Activated CD8-positive, alpha-beta memory T cell treated with anti-CD3 and anti-CD28 coated beads for 24 hours (primary cell): ENCODE measurements around the gene HELQ.

Experiments used
- DNase-seq: peaks from one replicate; pipeline ENCODE4 v3.0.0-alpha.2; 2020

The HELQ gene

DNA sequence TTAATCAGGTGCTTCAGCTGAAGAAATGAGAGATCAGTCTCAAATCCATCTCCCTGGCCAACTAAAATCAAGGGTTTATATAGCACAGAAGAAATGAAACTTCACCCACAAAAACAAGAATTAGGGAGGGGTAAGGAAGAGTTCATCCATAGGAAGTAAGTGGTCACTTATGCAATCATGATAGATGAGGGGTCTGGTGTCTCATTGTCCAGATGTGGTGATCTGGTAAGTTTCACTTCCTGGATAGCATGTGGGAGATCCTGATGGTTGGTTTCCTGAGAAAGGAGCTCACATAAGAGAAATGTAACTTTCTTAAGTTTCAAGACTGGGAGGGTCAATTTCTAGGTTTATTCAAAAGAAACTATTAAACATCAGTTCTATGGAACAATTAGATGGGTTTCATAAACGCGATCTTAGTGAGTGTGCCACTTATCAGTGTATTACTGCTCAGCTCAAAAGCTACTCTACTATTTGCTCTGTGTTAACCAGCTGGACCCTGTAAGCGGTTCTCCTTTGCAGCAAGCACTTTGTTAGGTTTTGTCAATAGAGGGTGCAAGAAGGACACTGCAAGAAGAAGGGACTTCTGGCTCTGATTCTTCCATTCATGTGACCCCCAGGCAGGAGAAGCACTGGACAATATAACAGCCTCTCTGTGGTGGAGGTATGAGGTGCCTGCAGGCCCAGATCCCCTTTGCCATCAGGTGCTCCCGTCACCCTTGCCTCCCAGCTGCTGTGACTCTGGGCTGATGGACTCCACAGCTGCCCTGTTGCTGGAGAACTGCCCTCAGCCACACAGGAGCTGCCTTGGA, 85.6 kb downstream of the HELQ start:
- no peak for DNase-seq

DNA sequence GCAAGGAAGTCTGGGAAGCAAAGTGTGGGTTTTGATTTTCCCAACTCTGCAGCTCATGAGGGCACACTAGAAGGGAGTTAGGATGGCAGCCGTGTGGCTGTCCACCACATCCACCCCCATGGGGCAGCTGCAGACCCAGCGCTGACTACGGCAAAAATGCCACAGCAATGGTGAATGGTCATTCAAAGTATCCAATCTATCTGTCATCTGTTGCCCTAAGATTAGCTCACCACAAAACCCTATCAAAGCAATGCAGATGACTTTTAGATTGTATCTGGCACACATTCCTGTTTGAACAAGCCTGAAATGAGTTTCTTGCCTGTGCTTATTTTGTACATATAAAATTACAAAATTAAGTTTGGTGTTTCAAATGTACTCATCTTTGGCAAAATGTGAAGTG, 91.3 kb downstream of the HELQ start:
- no peak for DNase-seq

DNA sequence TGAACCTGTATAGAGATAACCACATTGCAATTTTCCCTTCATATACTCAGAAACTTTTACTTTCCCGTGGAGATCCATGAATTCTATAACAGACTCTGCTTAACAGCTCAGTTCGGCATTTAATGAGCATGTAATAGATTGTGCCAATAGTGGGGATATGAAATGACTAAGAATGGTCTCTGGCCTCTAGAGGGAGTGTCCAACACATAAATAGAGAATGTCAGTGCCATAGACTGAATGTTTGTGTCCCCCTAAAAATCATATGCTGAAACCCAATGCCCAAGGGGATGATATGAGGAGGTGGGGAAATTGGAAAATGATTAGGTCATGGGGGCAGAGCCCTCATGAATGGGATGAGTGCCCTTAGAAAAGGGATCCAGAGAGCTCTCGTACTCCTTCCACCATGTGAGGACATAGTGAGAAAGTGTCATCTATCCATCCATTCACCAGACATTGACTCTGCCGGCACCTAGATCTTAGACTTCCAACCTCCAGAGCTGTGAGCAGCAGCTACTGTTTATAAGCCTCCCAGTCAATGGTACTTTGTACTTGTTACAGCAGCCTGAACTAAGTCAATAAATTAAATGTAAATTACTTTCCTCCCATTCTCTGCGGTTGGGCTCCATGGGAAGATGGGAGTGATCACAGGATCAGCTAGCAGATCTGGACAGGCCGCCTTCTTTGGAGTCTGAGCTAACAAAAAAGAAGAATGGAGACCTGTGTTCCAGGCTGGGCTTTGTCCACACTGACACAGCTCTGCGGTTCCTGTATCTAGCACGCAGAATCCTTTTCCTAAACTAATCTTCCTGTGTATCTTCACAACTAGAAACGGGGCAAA, 92.9 kb downstream of the HELQ start:
- no peak for DNase-seq

DNA sequence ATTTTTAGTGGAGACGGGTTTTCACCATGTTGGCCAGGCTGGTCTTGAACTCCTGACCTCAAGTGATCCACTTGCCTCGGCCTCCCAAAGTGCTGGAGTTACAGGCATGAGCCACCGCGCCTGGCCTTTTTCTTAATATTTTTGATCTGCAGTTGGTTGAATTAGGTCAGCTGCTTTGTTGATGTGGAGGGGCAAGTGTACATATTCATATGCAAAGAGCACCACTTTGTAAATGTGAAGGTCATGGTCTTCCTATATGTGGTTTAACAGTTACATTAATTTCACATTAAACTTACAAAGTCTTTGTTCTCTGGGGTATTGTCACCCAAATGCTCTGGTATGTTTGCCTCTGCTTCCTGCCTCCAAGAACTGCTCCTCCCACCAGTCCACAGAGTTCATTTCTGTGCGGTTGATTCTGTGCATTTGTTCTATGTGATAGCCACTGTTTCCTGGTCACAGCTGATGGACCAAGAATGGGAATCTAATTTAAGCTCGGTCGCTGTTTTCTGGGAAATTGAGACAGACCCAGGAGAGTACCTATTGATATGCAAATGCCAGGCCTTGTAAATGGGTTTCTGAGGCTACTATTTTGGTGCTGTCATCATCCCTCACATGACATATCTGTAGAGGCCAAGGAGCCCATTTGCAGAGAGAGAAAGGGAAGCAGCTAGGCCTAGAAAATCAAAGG, 94.1 kb downstream of the HELQ start:
- no peak for DNase-seq

GRCh38 chr4:83360018-83360417, 95.6 kb downstream of the HELQ start:
- DNase-seq = no peak

DNA sequence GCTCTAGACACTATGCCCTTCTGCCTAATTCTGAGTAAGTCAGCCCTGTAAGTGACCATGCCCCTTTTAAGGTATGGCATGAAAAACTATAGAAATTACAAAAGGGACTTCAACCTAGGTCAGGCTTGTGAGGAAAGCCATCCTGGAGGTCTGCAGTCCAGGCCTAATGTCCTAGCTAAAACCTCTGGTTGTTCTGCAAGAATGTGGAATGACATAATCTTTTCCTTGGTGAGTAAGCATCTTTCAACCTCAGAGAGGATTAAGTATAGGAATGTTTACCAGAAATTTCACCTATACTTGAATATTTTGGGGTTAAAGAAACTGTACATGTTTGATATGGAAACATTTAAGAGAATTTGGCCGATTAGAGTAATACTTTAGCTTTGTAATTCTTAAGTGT, 97.2 kb downstream of the HELQ start:
- no peak for DNase-seq
